Pulmonary artery endothelial cell (primary cell): ENCODE measurements around the gene SASH1. TPM values are rescaled to one million over a fixed set of nuclear protein-coding genes. Genes with fewer than 3 reads are reported as not detected.
"Not testable (repeated sequence)": the region's sequence is repeated elsewhere in the genome, so short reads cannot be mapped to it uniquely, and the experiment has no call there.

Source experiments
- DNase-seq: peaks from one replicate; pipeline ENCODE4 v3.0.0-alpha.2; 2011; ENCODE audit warnings: low read depth, low spot score
- total RNA-seq: library from RNA; depleted of rRNA; stranded (reverse); fragments of >200 nt; gene quantifications from 2 replicates; pipeline ENCODE4 v1.2.3, GENCODE V29; 2014

Gene SASH1
- total RNA-seq, 1 donor from 2014 or later = 102 TPM

GRCh38 chr6:148578837-148579565 lies 236.4 kb downstream of the SASH1 start:
- no peak for DNase-seq

- no peak for DNase-seq
Observed at GRCh38 chr6:148580442-148580841, 237.8 kb downstream of the SASH1 start.

- no peak for DNase-seq
Observed at GRCh38 chr6:148583631-148584030, 241.0 kb downstream of the SASH1 start.

- not testable (repeated sequence) for DNase-seq
Observed at GRCh38 chr6:148585641-148586040, 243.0 kb downstream of the SASH1 start.

GRCh38 chr6:148590883-148591282 lies 248.2 kb downstream of the SASH1 start:
- DNase-seq = no peak

GRCh38 chr6:148591656-148592055 lies 249.0 kb downstream of the SASH1 start:
- DNase-seq = no peak

- no peak for DNase-seq
Observed at GRCh38 chr6:148593130-148593812, 250.6 kb downstream of the SASH1 start.

GRCh38 chr6:148593813-148594170 lies 251.2 kb downstream of the SASH1 start:
- DNase-seq = no peak

- DNase-seq = no peak
Observed at GRCh38 chr6:148595550-148595949, 252.9 kb downstream of the SASH1 start.

- DNase-seq = no peak
Observed at GRCh38 chr6:148596891-148597455, 254.3 kb downstream of the SASH1 start.

- no peak for DNase-seq
Observed at GRCh38 chr6:148598724-148599123, 256.1 kb downstream of the SASH1 start.

GRCh38 chr6:148599967-148600426 lies 257.4 kb downstream of the SASH1 start:
- no peak for DNase-seq
